ENCODE results near the gene ADCY6. TPM values are rescaled to one million over a fixed set of nuclear protein-coding genes. Genes with fewer than 3 reads are reported as not detected.
A peak's percentile ranks its signal among the peaks of the same experiment; 100 is the strongest.

The ADCY6 gene
- total and polyA plus RNA-seq, 3 experiments from 2014 or later, result 0.04 to 0.37 TPM; not detected in 1

GRCh38 chr12:48777501-48778400, 11.1 kb downstream of the ADCY6 start:
- Histone ChIP-seq H3K4me3 (ENCODE audit: low read length) (no peak overlapping the region), H3K4me1 (ENCODE audit: insufficient read depth, low read length) (no peaks in the 10 kb centered on the region), H3K27me3 (ENCODE audit: insufficient read depth, low read length, poor library complexity, severe bottlenecking) (no peaks in the 10 kb centered on the region), H3K9me3 (ENCODE audit: low read length) (no peaks in the 10 kb centered on the region), H3K36me3 (ENCODE audit: insufficient read depth, low read length) (no peaks in the 10 kb centered on the region), H3K27ac (ENCODE audit: low read depth, low read length) (no peak overlapping the region)
- Mint-ChIP-seq H3K27ac (peak overlapping the region in 2 of 8 donors; percentile 28 to 58), H3K4me1 (no peaks in the 10 kb centered on the region), H3K4me3 (no peak overlapping the region), H3K27me3 (peaks cover 1 to 15% of the 10 kb centered on the region in 2 donors), H3K9me3 (no peaks in the 10 kb centered on the region), H3K36me3 (no peaks in the 10 kb centered on the region)
- POLR2A ChIA-PET, result no interaction called here
- CTCF ChIA-PET, result no interaction called here
- DNase-seq, result no peak

GRCh38 chr12:48776956-48777355, 11.9 kb downstream of the ADCY6 start:
- no peak overlapping the region for H3K4me3 ChIP-seq (ENCODE audit: low read length)
- Mint-ChIP-seq H3K4me1 (no peaks in the 10 kb centered on the region), H3K27me3 (peaks cover 3 to 11% of the 10 kb centered on the region in 2 donors)

GRCh38 chr12:48775991-48776649, 12.8 kb downstream of the ADCY6 start:
- Histone ChIP-seq H3K4me3 (ENCODE audit: low read length) (no peak overlapping the region), H3K9me3 (ENCODE audit: low read length) (no peaks in the 10 kb centered on the region), H3K4me1 (ENCODE audit: insufficient read depth, low read length) (no peaks in the 10 kb centered on the region), H3K27me3 (ENCODE audit: insufficient read depth, low read length, poor library complexity, severe bottlenecking) (no peaks in the 10 kb centered on the region), H3K27ac (ENCODE audit: low read depth, low read length) (no peak overlapping the region), H3K36me3 (ENCODE audit: insufficient read depth, low read length) (no peaks in the 10 kb centered on the region)
- Mint-ChIP-seq H3K27ac (peak overlapping the region in 1 of 8 donors; percentile 59), H3K4me1 (no peaks in the 10 kb centered on the region), H3K27me3 (peaks cover 5 to 6% of the 10 kb centered on the region in 2 donors), H3K36me3 (no peaks in the 10 kb centered on the region), H3K9me3 (no peaks in the 10 kb centered on the region), H3K4me3 (no peak overlapping the region)
- ChIA-PET CTCF (no interaction called here), POLR2A (no interaction called here)
- no peak for DNase-seq

More at GRCh38 chr12:48776956-48777355, 11.9 kb downstream of the ADCY6 start:
- ChIA-PET CTCF (no interaction called here), POLR2A (no interaction called here)
- Mint-ChIP-seq H3K27ac (peak overlapping the region in 1 of 8 donors; percentile 58), H3K9me3 (no peaks in the 10 kb centered on the region), H3K36me3 (no peaks in the 10 kb centered on the region), H3K4me3 (no peak overlapping the region)
- Histone ChIP-seq H3K9me3 (ENCODE audit: low read length) (no peaks in the 10 kb centered on the region), H3K27ac (ENCODE audit: low read depth, low read length) (no peak overlapping the region), H3K4me1 (ENCODE audit: insufficient read depth, low read length) (no peaks in the 10 kb centered on the region), H3K27me3 (ENCODE audit: insufficient read depth, low read length, poor library complexity, severe bottlenecking) (no peaks in the 10 kb centered on the region), H3K36me3 (ENCODE audit: insufficient read depth, low read length) (no peaks in the 10 kb centered on the region)
- DNase-seq, result no peak

- Mint-ChIP-seq H3K27ac (no peak overlapping the region), H3K9me3 (no peaks in the 10 kb centered on the region), H3K4me3 (no peak overlapping the region), H3K36me3 (no peaks in the 10 kb centered on the region), H3K27me3 (peaks cover 3 to 5% of the 10 kb centered on the region in 2 donors), H3K4me1 (no peaks in the 10 kb centered on the region)
- POLR2A ChIA-PET, result no interaction called here
- Histone ChIP-seq H3K27me3 (ENCODE audit: insufficient read depth, low read length, poor library complexity, severe bottlenecking) (no peaks in the 10 kb centered on the region), H3K4me3 (ENCODE audit: low read length) (no peak overlapping the region), H3K36me3 (ENCODE audit: insufficient read depth, low read length) (no peaks in the 10 kb centered on the region), H3K4me1 (ENCODE audit: insufficient read depth, low read length) (no peaks in the 10 kb centered on the region), H3K9me3 (ENCODE audit: low read length) (no peaks in the 10 kb centered on the region), H3K27ac (ENCODE audit: low read depth, low read length) (no peak overlapping the region)
- no peak for DNase-seq
- CTCF ChIA-PET, result no interaction called here
Observed at GRCh38 chr12:48775299-48775698, 13.6 kb downstream of the ADCY6 start.

- Histone ChIP-seq H3K4me1 (ENCODE audit: insufficient read depth, low read length) (no peaks in the 10 kb centered on the region), H3K36me3 (ENCODE audit: insufficient read depth, low read length) (no peaks in the 10 kb centered on the region), H3K27me3 (ENCODE audit: insufficient read depth, low read length, poor library complexity, severe bottlenecking) (no peaks in the 10 kb centered on the region), H3K4me3 (ENCODE audit: low read length) (no peak overlapping the region), H3K27ac (ENCODE audit: low read depth, low read length) (no peak overlapping the region), H3K9me3 (ENCODE audit: low read length) (no peaks in the 10 kb centered on the region)
- Mint-ChIP-seq H3K27ac (no peak overlapping the region), H3K4me1 (no peaks in the 10 kb centered on the region), H3K4me3 (no peak overlapping the region), H3K36me3 (no peaks in the 10 kb centered on the region), H3K9me3 (no peaks in the 10 kb centered on the region), H3K27me3 (peaks cover 3 to 5% of the 10 kb centered on the region in 2 donors)
- ChIA-PET POLR2A (no interaction called here), CTCF (interaction anchor here (0.6 kb wide), 1 partner anchor 231 kb away, joined by 3 read pairs; no protein-coding TSS in a partner anchor)
- DNase-seq, result no peak
Observed at GRCh38 chr12:48774516-48774915, 14.4 kb downstream of the ADCY6 start.

- Histone ChIP-seq H3K4me1 (ENCODE audit: insufficient read depth, low read length) (no peaks in the 10 kb centered on the region), H3K27ac (ENCODE audit: low read depth, low read length) (no peak overlapping the region), H3K36me3 (ENCODE audit: insufficient read depth, low read length) (no peaks in the 10 kb centered on the region), H3K4me3 (ENCODE audit: low read length) (no peak overlapping the region), H3K9me3 (ENCODE audit: low read length) (no peaks in the 10 kb centered on the region), H3K27me3 (ENCODE audit: insufficient read depth, low read length, poor library complexity, severe bottlenecking) (no peaks in the 10 kb centered on the region)
- H3K4me1 Mint-ChIP-seq, result no peaks in the 10 kb centered on the region
- H3K36me3 Mint-ChIP-seq, result no peaks in the 10 kb centered on the region
- POLR2A ChIA-PET, result no interaction called here
- H3K4me3 Mint-ChIP-seq, result no peak overlapping the region
- DNase-seq, result no peak
- no peak overlapping the region for H3K27ac Mint-ChIP-seq
- peaks cover 3 to 5% of the 10 kb centered on the region in 2 donors for H3K27me3 Mint-ChIP-seq
- CTCF ChIA-PET, result interaction anchor here (0.5 to 0.6 kb wide), 2 partner anchors 20 to 231 kb away, joined by 3 read pairs; no protein-coding TSS in a partner anchor
- H3K9me3 Mint-ChIP-seq, result no peaks in the 10 kb centered on the region
Observed at GRCh38 chr12:48773686-48774085, 15.2 kb downstream of the ADCY6 start.

GRCh38 chr12:48771588-48772112, 17.2 kb downstream of the ADCY6 start:
- H3K9me3 Mint-ChIP-seq, result no peaks in the 10 kb centered on the region
- POLR2A ChIA-PET, result no interaction called here
- H3K27me3 Mint-ChIP-seq, result peaks cover 5 to 6% of the 10 kb centered on the region in 2 donors
- H3K36me3 Mint-ChIP-seq, result no peaks in the 10 kb centered on the region
- CTCF ChIA-PET, result no interaction called here
- no peak for DNase-seq
- H3K27ac ChIP-seq (ENCODE audit: low read depth, low read length), result no peak overlapping the region
- H3K4me3 Mint-ChIP-seq, result no peak overlapping the region
- no peak overlapping the region for H3K4me3 ChIP-seq (ENCODE audit: low read length)
- no peaks in the 10 kb centered on the region for H3K27me3 ChIP-seq (ENCODE audit: insufficient read depth, low read length, poor library complexity, severe bottlenecking)
- no peaks in the 10 kb centered on the region for H3K4me1 Mint-ChIP-seq
- H3K27ac Mint-ChIP-seq, result no peak overlapping the region
- no peaks in the 10 kb centered on the region for H3K4me1 ChIP-seq (ENCODE audit: insufficient read depth, low read length)
- no peaks in the 10 kb centered on the region for H3K36me3 ChIP-seq (ENCODE audit: insufficient read depth, low read length)
- H3K9me3 ChIP-seq (ENCODE audit: low read length), result no peaks in the 10 kb centered on the region

- Mint-ChIP-seq H3K4me3 (no peak overlapping the region), H3K27ac (no peak overlapping the region), H3K9me3 (no peaks in the 10 kb centered on the region), H3K27me3 (peaks cover 5 to 6% of the 10 kb centered on the region in 2 donors), H3K36me3 (no peaks in the 10 kb centered on the region), H3K4me1 (peaks cover 3 to 7% (median 7%) of the 10 kb centered on the region in 3 donors)
- POLR2A ChIA-PET, result no interaction called here
- Histone ChIP-seq H3K9me3 (ENCODE audit: low read length) (no peaks in the 10 kb centered on the region), H3K36me3 (ENCODE audit: insufficient read depth, low read length) (no peaks in the 10 kb centered on the region), H3K4me3 (ENCODE audit: low read length) (no peak overlapping the region), H3K27ac (ENCODE audit: low read depth, low read length) (no peak overlapping the region), H3K4me1 (ENCODE audit: insufficient read depth, low read length) (no peaks in the 10 kb centered on the region), H3K27me3 (ENCODE audit: insufficient read depth, low read length, poor library complexity, severe bottlenecking) (no peaks in the 10 kb centered on the region)
- DNase-seq, result no peak
- CTCF ChIA-PET, result no interaction called here
Observed at GRCh38 chr12:48770756-48771155, 18.1 kb downstream of the ADCY6 start.
